Neural cell (in vitro differentiated cells): ENCODE measurements around the gene TLL2.

ENCODE experiments used
- CTCF ChIP-seq: fragments of 450-650 bp; IDR thresholded peaks from 2 replicates; pipeline ENCODE4 v1.5.1; 2014; ENCODE audit warnings: antibody characterized with exemption, mild to moderate bottlenecking, moderate library complexity; ENCODE audit not compliant: poor library complexity, severe bottlenecking
- EP300 ChIP-seq: fragments of 450-650 bp; conservative IDR thresholded peaks from 2 replicates; pipeline ENCODE4 v1.6.1; 2014; ENCODE audit warnings: antibody characterized with exemption, mild to moderate bottlenecking, moderate library complexity; ENCODE audit not compliant: poor library complexity, severe bottlenecking
- MXI1 ChIP-seq: fragments of 450-650 bp; conservative IDR thresholded peaks from 2 replicates; pipeline ENCODE4 v1.6.1; 2014; ENCODE audit warnings: antibody characterized with exemption, mild to moderate bottlenecking; ENCODE audit not compliant: poor library complexity, severe bottlenecking
- POLR2AphosphoS5 ChIP-seq: IDR thresholded peaks from 2 replicates; pipeline ENCODE4 v1.6.1; 2012
- REST ChIP-seq: IDR thresholded peaks from 2 replicates; pipeline ENCODE4 v1.6.1; 2012; ENCODE audit warnings: borderline replicate concordance
- SMC3 ChIP-seq: fragments of 450-650 bp; conservative IDR thresholded peaks from 2 replicates; pipeline ENCODE4 v1.6.1; 2014; ENCODE audit warnings: antibody characterized with exemption, mild to moderate bottlenecking, moderate library complexity; ENCODE audit not compliant: poor library complexity
- TAF1 ChIP-seq: IDR thresholded peaks from 2 replicates; pipeline ENCODE4 v1.6.1; 2012; ENCODE audit warnings: low read depth

GRCh38 chr10:96441987-96442643 is 71.6 kb downstream of the TLL2 start:
- TF ChIP-seq CTCF (no peak), POLR2AphosphoS5 (no peak), TAF1 (no peak), MXI1 (no peak), EP300 (no peak), REST (no peak), SMC3 (no peak)
